Measurements from ENCODE around the gene TP53RK. TPM values are rescaled to one million over a fixed set of nuclear protein-coding genes. Genes with fewer than 3 reads are reported as not detected.

Gene TP53RK
- total RNA-seq, 4 donors from 2014 or later = 14.6 to 21.3 (median 18.7) TPM

GRCh38 chr20:46636514-46636913 lies 52.7 kb downstream of the TP53RK start:
- no peaks in the 10 kb centered on the region for H3K4me1 ChIP-seq
- TF ChIP-seq POLR2A (IDR thresholded peaks at IDR 0.05) (no peak), EP300 (IDR thresholded peaks at IDR 0.05) (no peak), CTCF (IDR thresholded peaks at IDR 0.05) (no peak), POLR2AphosphoS5 (IDR thresholded peaks at IDR 0.05) (no peak)
- 100% methylated on average over 2 to 3 of the region's 4 CpGs for whole genome bisulfite sequencing, 2 donors (ENCODE audit: low coverage in 1 of 2)
- ATAC-seq = no peak
- no peak overlapping the region for H3K4me3 ChIP-seq
- H3K27me3 ChIP-seq = peaks cover 8% of the 10 kb centered on the region
- H3K27ac ChIP-seq = no peak overlapping the region
- no peaks in the 10 kb centered on the region for H3K36me3 ChIP-seq
- H3K9me3 ChIP-seq = no peaks in the 10 kb centered on the region

GRCh38 chr20:46635514-46636136 lies 53.6 kb downstream of the TP53RK start:
- 77 to 92% methylated on average over 2 to 3 of the region's 5 CpGs for WGBS, 2 donors (ENCODE audit: low coverage in 1 of 2)
- Histone ChIP-seq H3K9me3 (peaks cover 0 to 5% (median 0%) of the 10 kb centered on the region in 3 donors), H3K27me3 (peaks cover 8% of the 10 kb centered on the region), H3K4me3 (no peak overlapping the region), H3K36me3 (no peaks in the 10 kb centered on the region), H3K27ac (no peak overlapping the region), H3K4me1 (no peaks in the 10 kb centered on the region)
- TF ChIP-seq POLR2A (IDR thresholded peaks at IDR 0.05) (no peak), CTCF (IDR thresholded peaks at IDR 0.05) (no peak), EP300 (IDR thresholded peaks at IDR 0.05) (no peak), POLR2AphosphoS5 (IDR thresholded peaks at IDR 0.05) (no peak)
- ATAC-seq = no peak

- Histone ChIP-seq H3K27me3 (peaks cover 8% of the 10 kb centered on the region), H3K4me3 (no peak overlapping the region), H3K27ac (no peak overlapping the region), H3K9me3 (peaks cover 0 to 14% (median 0%) of the 10 kb centered on the region in 3 donors), H3K36me3 (no peaks in the 10 kb centered on the region), H3K4me1 (no peaks in the 10 kb centered on the region)
- WGBS, 2 donors (ENCODE audit: low coverage in 1 of 2) = 0% methylated on average over 1 of the region's 6 CpGs; no CpG with 5 or more reads in 1 of the 2 donors
- ATAC-seq = no peak
- TF ChIP-seq CTCF (IDR thresholded peaks at IDR 0.05) (no peak), EP300 (IDR thresholded peaks at IDR 0.05) (no peak)
These were observed 54.7 kb downstream of the TP53RK start for GRCh38 chr20:46634528-46634927.

Other genes with a start within 250 kb of the TP53RK start
- 1 to 10 TPM in 2 of 4 donors, under 1 TPM in 2; 0.54 to 6.5 (median 1.1) TPM for gene ZNF334, start 175.9 kb downstream of the TP53RK start, total RNA-seq
- gene OCSTAMP, start 138.8 kb downstream of the TP53RK start, total RNA-seq = not detected
- 1 to 10 TPM in 1 of 4 donors, under 1 TPM in 3; 0.62 to 1.6 (median 0.80) TPM for gene SLC13A3, start 38.0 kb downstream of the TP53RK start, total RNA-seq
- 10 to 100 TPM in 3 of 4 donors, 1 to 10 TPM in 1; 10.0 to 20.1 (median 11.5) TPM for gene SLC2A10, start 20.2 kb upstream of the TP53RK start, total RNA-seq
- 1 to 10 TPM in 2 of 4 donors, under 1 TPM in 2; 0.47 to 4.1 (median 2.2) TPM for gene EYA2, start 205.4 kb upstream of the TP53RK start, total RNA-seq